ENCODE data around the gene UBXN4. TPM values are rescaled to one million over a fixed set of nuclear protein-coding genes. Genes with fewer than 3 reads are reported as not detected.

The UBXN4 gene, protein sequence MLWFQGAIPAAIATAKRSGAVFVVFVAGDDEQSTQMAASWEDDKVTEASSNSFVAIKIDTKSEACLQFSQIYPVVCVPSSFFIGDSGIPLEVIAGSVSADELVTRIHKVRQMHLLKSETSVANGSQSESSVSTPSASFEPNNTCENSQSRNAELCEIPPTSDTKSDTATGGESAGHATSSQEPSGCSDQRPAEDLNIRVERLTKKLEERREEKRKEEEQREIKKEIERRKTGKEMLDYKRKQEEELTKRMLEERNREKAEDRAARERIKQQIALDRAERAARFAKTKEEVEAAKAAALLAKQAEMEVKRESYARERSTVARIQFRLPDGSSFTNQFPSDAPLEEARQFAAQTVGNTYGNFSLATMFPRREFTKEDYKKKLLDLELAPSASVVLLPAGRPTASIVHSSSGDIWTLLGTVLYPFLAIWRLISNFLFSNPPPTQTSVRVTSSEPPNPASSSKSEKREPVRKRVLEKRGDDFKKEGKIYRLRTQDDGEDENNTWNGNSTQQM
- 65.4 and 71.2 TPM in 2 replicates for total RNA-seq (2021)
- long read RNA-seq, full-length matches to known transcripts, result 65 of 182 reads
- long read RNA-seq, partial matches to known transcripts, result 57 of 182 reads
- long read RNA-seq, other reads (novel, unspliced or antisense), result 60 of 182 reads

DNA sequence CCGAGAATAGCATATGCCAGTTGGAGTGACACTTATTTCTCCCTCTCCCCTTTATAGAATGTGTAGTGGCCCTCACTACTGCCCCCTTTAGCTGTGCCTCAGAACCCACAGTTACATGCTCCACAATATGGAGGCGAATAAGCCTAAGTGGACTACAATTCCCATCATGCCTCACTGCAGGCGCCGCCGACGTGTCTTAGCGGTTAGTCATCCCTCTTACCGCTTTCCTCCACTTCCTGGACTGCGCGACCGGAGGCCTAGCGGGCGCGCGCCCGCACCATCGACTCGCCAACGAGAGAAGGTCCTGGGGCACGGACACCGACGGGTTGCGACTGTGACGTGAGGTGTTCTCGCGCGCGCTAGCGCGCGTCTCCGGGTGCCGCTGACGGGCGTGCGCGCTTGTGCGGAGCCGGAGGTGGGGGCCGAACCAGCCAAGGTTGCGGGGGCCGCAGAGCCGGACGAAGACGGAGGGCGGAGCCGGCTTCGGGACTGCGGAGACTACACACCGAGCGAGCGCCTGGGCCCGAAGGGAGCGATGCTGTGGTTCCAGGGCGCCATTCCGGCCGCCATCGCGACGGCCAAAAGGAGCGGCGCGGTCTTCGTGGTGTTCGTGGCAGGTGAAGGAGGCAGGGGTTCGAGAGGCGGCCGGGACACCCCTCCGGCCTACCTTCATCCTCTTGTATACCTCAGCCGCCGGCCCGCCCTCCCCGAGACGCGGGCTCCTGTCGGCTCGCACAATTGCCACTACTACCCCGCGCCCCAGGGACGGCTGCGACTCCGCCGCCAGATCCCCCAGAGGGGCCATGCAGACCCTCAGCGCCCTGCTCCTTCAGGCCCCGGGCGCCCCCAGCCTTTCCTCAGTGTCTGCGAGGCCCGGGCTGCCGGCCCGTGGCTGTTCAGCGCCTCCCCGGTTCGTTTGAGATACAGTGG is at the start of gene UBXN4:
Gene UBXN4, plus strand, starts transcription at position 461 of the 930 bp plus-strand sequence. Its CDS starts 75 bp downstream, at position 536.
- H3K23me2 ChIP-seq (ENCODE audit: insufficient read length, low read depth, low read length, poor library complexity, severe bottlenecking), result no peaks in the 10 kb centered on the region
- no peak within 1 kb of the TSS for H2AK5ac ChIP-seq (ENCODE audit: insufficient read length, low read length)
- H3K4me1 ChIP-seq (ENCODE audit: insufficient read depth, low read length), result no peaks in the 10 kb centered on the region
- peak within 1 kb of the TSS; percentile 51 for H4K91ac ChIP-seq (ENCODE audit: insufficient read length, low read depth, low read length)
- peak within 1 kb of the TSS; percentile 13 for H3K56ac ChIP-seq (ENCODE audit: insufficient read length, low read depth, low read length)
- H4K8ac ChIP-seq (replicated peaks; ENCODE audit: insufficient read length, low read depth, low read length), result no peak within 1 kb of the TSS
- no peak within 1 kb of the TSS for H2BK120ac ChIP-seq (ENCODE audit: low read depth, low read length, poor library complexity, severe bottlenecking)
- Mint-ChIP-seq H3K4me1 (peaks cover 16 to 17% of the 10 kb centered on the region in 2 experiments), H3K27me3 (ENCODE audit: low read depth) (no peaks in the 10 kb centered on the region), H3K27ac (peak within 1 kb of the TSS; percentile 91 to 99 (median 96)), H3K9me3 (no peaks in the 10 kb centered on the region; a peak in 1 of 5 replicates), H3K4me3 (peak within 1 kb of the TSS; percentile 95 to 98), H3K36me3 (ENCODE audit: insufficient read depth in 1 of 3, low read depth in 3 of 3) (peaks cover 0 to 3% (median 0%) of the 10 kb centered on the region in 3 experiments; a peak in 3 of 7 replicates)
- H2BK15ac ChIP-seq (ENCODE audit: low read depth, low read length), result no peak within 1 kb of the TSS
- no peak within 1 kb of the TSS for H2BK5ac ChIP-seq (ENCODE audit: insufficient read length, low read length)
- H3K23ac ChIP-seq (ENCODE audit: insufficient read length, low read depth, low read length), result no peak within 1 kb of the TSS
- DNase-seq, result peak; percentile 99
- peak within 1 kb of the TSS; percentile 88 for H3K9ac ChIP-seq (ENCODE audit: extremely low read depth, insufficient read length, low read length)
- peak within 1 kb of the TSS; percentile 25 for H3K18ac ChIP-seq (ENCODE audit: insufficient read length, low read depth, low read length)
- H3K4me2 ChIP-seq (ENCODE audit: insufficient read depth, insufficient read length, low read length), result peak within 1 kb of the TSS; percentile 68
- H3K27me3 ChIP-seq (ENCODE audit: insufficient read depth, low read length), result no peaks in the 10 kb centered on the region
- peak within 1 kb of the TSS; percentile 80 for H3K14ac ChIP-seq (ENCODE audit: insufficient read depth, low read length)
- H3K27ac ChIP-seq (ENCODE audit: insufficient read length, low read depth, low read length), result peak within 1 kb of the TSS; percentile 75
- no peak within 1 kb of the TSS for H2BK12ac ChIP-seq (ENCODE audit: insufficient read length, low read depth, low read length)
- peak within 1 kb of the TSS; percentile 8 for H4K5ac ChIP-seq (ENCODE audit: insufficient read length, low read depth, low read length)
- H2BK20ac ChIP-seq (ENCODE audit: low read depth, low read length, poor library complexity, severe bottlenecking), result no peak within 1 kb of the TSS
- H3K9me3 ChIP-seq (ENCODE audit: control insufficient read depth, low read depth, low read length), result no peaks in the 10 kb centered on the region
- no peak within 1 kb of the TSS for H2AFZ ChIP-seq (ENCODE audit: low read length)
- H3K79me1 ChIP-seq (ENCODE audit: insufficient read depth, low read depth, low read length, poor library complexity, severe bottlenecking), result no peaks in the 10 kb centered on the region
- TF ChIP-seq, protein P1, sequence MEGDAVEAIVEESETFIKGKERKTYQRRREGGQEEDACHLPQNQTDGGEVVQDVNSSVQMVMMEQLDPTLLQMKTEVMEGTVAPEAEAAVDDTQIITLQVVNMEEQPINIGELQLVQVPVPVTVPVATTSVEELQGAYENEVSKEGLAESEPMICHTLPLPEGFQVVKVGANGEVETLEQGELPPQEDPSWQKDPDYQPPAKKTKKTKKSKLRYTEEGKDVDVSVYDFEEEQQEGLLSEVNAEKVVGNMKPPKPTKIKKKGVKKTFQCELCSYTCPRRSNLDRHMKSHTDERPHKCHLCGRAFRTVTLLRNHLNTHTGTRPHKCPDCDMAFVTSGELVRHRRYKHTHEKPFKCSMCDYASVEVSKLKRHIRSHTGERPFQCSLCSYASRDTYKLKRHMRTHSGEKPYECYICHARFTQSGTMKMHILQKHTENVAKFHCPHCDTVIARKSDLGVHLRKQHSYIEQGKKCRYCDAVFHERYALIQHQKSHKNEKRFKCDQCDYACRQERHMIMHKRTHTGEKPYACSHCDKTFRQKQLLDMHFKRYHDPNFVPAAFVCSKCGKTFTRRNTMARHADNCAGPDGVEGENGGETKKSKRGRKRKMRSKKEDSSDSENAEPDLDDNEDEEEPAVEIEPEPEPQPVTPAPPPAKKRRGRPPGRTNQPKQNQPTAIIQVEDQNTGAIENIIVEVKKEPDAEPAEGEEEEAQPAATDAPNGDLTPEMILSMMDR (conservative IDR thresholded peaks at IDR 0.05), result peak; percentile 85
- no peak within 1 kb of the TSS for H3T11ph ChIP-seq (ENCODE audit: low read length)
- no CpG with 5 or more reads among the region's 93 CpGs for WGBS (ENCODE audit: extremely low coverage, insufficient read length, low lambda C conversion rate)
- H3K4ac ChIP-seq (ENCODE audit: low read depth, low read length), result no peak within 1 kb of the TSS
- peaks cover 15% of the 10 kb centered on the region; the same call in 1 of the 2 replicates for H3K79me2 ChIP-seq (ENCODE audit: insufficient read depth, low read length)
- no peaks in the 10 kb centered on the region for H4K20me1 ChIP-seq (ENCODE audit: control insufficient read depth, insufficient read depth, insufficient read length)

Data from H9 (cell line).